Measurements from ENCODE around the gene ARL6IP1.
"Not testable (repeated sequence)": the region's sequence is repeated elsewhere in the genome, so short reads cannot be mapped to it uniquely, and the experiment has no call there.

DNA sequence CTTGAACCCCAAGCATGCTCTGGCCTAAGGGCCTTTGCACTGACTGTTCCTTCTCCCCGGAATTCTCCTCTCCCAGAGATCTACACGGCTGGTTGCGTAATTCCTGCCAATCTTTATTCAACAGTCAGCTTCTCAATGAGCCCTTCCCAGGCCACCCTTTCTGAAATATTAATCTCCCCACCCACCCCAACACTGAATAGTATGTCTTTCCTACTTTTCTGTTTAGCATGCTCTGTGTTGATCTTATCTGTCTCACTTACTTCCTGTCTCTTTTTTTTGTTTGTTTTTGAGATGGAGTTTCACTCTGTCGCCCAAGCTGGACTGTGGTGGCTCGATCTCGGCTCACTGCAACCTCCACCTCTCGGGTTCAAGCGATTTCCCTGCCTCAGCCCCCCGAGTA, 44.7 kb downstream of the ARL6IP1 start:
- not testable (repeated sequence) for TF ChIP-seq POLR2AphosphoS5, POLR2A (IDR thresholded peaks at IDR 0.05)

All from upper lobe of left lung (tissue), 4 donors.